HepG2 (cell line): ENCODE results near the gene EIF4EBP3. TPM values are rescaled to one million over a fixed set of nuclear protein-coding genes. Genes with fewer than 3 reads are reported as not detected.

Experiments
- ATAC-seq: fragments of 200-7000 bp; cut with Tn5 transposase; 3 replicates; pipeline ENCODE4 v1.9.1; 2020; ENCODE audit warnings: mild to moderate bottlenecking, moderate library complexity
- BruUV-seq: library from RNA; stranded (reverse); fragments of 400-500 nt; replicated peaks from 2 replicates; lab custom pipeline; 2021; lab: Mats Ljungman, UMichigan
- CTCF ChIA-PET: fragments of 300-600 bp; formaldehyde crosslinking; extraction: SDS; loops from one replicate; lab custom pipeline; 2021; ENCODE audit warnings: low total read pairs, inconsistent platforms, low intra/inter-chr PET ratio; lab: Yijun Ruan, JAX
- POLR2A ChIA-PET: fragments of 350-600 bp; sonication (Branson Sonifier 250); formaldehyde crosslinking; loops from one replicate; lab custom pipeline; 2020; ENCODE audit warnings: antibody characterized with exemption, inconsistent platforms; lab: Yijun Ruan, JAX
- DNase-seq: peaks from one replicate; pipeline ENCODE4 v3.0.0-alpha.2; 2015; ENCODE audit warnings: low spot score
- FAIRE-seq: peaks from 3 replicates; lab custom pipeline; 2011; peaks lifted over from hg19 to GRCh38; lab: Jason Lieb, UNC
- H2AFZ ChIP-seq: one replicate; pipeline ENCODE4 v1.6.1; 2011; ENCODE audit warnings: low read length, inconsistent platforms
- H3K27ac ChIP-seq: fragments of 300-600 bp; 3 replicates; pipeline ENCODE4 v1.8.0; 2011; ENCODE audit warnings: mixed run types, mild to moderate bottlenecking, mixed read lengths, low read length, inconsistent platforms; ENCODE audit not compliant: insufficient read depth; ENCODE audit errors: extremely low read length
- H3K27me3 ChIP-seq, 2 experiments: fragments of 200-600 bp in 1 of 2; 2 replicates in 1 of 2; 3 replicates in 1 of 2; pipeline versions ENCODE4 v1.6.0 to v1.8.0; 2011; ENCODE audit warnings: low read length in 2 of 2, mild to moderate bottlenecking in 2 of 2, moderate library complexity in 2 of 2, inconsistent platforms in 1 of 2; ENCODE audit not compliant: insufficient read depth in 2 of 2, control insufficient read depth in 1 of 2
- H3K36me3 ChIP-seq, 2 experiments: fragments of 200-600 bp in 1 of 2; replicated peaks in 1 of 2; 2 replicates in 1 of 2; 3 replicates in 1 of 2; pipeline versions ENCODE4 v1.5.1 to v1.8.0; 2011; ENCODE audit warnings: low read length in 2 of 2, inconsistent platforms in 1 of 2; ENCODE audit not compliant: insufficient read depth in 2 of 2, control insufficient read depth in 1 of 2
- H3K4me1 ChIP-seq: 2 replicates; pipeline ENCODE4 v1.5.1; 2012; ENCODE audit warnings: low read length, inconsistent platforms; ENCODE audit not compliant: insufficient read depth
- H3K4me2 ChIP-seq: 2 replicates; pipeline ENCODE4 v1.6.0; 2011; ENCODE audit warnings: low read depth, low read length, inconsistent platforms
- H3K4me3 ChIP-seq, 3 experiments: fragments of 200-600 bp in 1 of 3; sonication (generic), shearing (Covaris generic) in 1 of 3; replicated peaks in 1 of 3; 2 replicates each; pipeline ENCODE4 v1.5.1; 2011 to 2016; ENCODE audit warnings: low read length in 3 of 3, inconsistent platforms in 2 of 3, low read depth in 2 of 3, mild to moderate bottlenecking in 2 of 3, control low read depth in 1 of 3, mixed read lengths in 1 of 3; ENCODE audit not compliant: insufficient read depth in 1 of 3
- H3K79me2 ChIP-seq: one replicate; pipeline ENCODE4 v1.6.1; 2011; ENCODE audit warnings: low read length, inconsistent platforms; ENCODE audit not compliant: insufficient read depth
- H3K9ac ChIP-seq: 2 replicates; pipeline ENCODE4 v1.6.0; 2011; ENCODE audit warnings: mild to moderate bottlenecking, low read depth, low read length, inconsistent platforms; ENCODE audit not compliant: insufficient read depth
- H3K9me3 ChIP-seq: 2 replicates; pipeline ENCODE4 v1.5.1; 2012; ENCODE audit warnings: mild to moderate bottlenecking, low read length
- H4K20me1 ChIP-seq: 2 replicates; pipeline ENCODE4 v1.6.0; 2011; ENCODE audit warnings: inconsistent platforms, mild to moderate bottlenecking, low read length, moderate library complexity; ENCODE audit not compliant: insufficient read depth
- WGBS: methylation state at CpG from one replicate; pipeline ENCODE4 v1.1.6; 2017; ENCODE audit warnings: low lambda C conversion rate; 5-methylcytosine and 5-hydroxymethylcytosine counted together
- in situ Hi-C: cut with HindIII; loops from 2 replicates; pipeline ENCODE4 v1.10.0; 2017; ENCODE audit warnings: low pct_unique_long_range_greater_than_20kb; ENCODE audit not compliant: extremely low pct_ligation_motif_present
- intact Hi-C: fragments of 100-400 bp; cut with micrococcal nuclease; formaldehyde crosslinking; loops from one replicate; pipeline ENCODE4 v1.10.0; 2022; ENCODE audit not compliant: unreplicated experiment
- polyA plus RNA-seq, 8 experiments: library from polyadenylated mRNA; depleted of rRNA in 3 of 8; stranded (reverse) in 7 of 8; unstranded in 1 of 8; fragments of >200 nt; fragmentation: Illumina TruSeq in 4 of 8; extraction: Trizol in 4 of 8; gene quantifications; 2 replicates each; pipeline versions ENCODE4 v1.2.1 to v1.2.3, GENCODE V29; 2011 to 2016; ENCODE audit warnings: low read depth in 4 of 8, missing spikeins in 1 of 8, mixed read lengths in 1 of 8; ENCODE audit not compliant: insufficient read depth in 1 of 8
- total RNA-seq, 5 experiments: library from RNA; depleted of rRNA; stranded (reverse); fragments of >200 nt; fragmentation: Illumina TruSeq; extraction: Trizol; gene quantifications; 2 replicates each; pipeline ENCODE4 v1.2.3, GENCODE V29; 2016; ENCODE audit warnings: low read depth in 1 of 5
- TF ChIP-seq, protein P1 (sequence below): sonication (generic); formaldehyde crosslinking; IDR thresholded peaks from 2 replicates; pipeline ENCODE4 v1.4.0; 2020; ENCODE audit warnings: mild to moderate bottlenecking, missing genetic modification reagents
- TF ChIP-seq, protein P2 (sequence below): sonication (generic); formaldehyde crosslinking; IDR thresholded peaks from 2 replicates; pipeline ENCODE4 v1.5.0; 2020; ENCODE audit warnings: missing genetic modification reagents

Gene EIF4EBP3
- total and polyA plus RNA-seq, 2 of the 13 experiments (the other 11 are each of a cell fraction or from before 2014, with no cell fraction given), result 0.61 to 1.7 TPM

DNA sequence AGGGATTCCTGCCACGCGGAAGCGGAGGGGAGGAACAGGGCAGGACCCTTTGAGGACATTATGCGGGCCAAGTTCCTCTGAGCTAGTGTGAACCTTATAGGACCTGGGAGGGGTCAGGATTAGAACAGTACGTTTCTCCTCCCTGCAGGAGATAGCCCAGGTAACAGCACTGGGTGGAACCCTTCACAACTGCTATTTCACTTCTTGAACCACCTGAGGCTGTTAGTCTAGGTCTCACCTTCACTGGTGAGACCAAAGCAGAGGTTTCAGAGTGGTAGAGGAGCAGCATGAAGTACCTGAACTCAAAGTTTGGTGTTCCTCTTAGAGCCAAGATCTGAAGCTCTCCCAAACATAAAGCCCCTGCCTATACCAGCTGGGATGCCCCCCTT, 832 bp downstream of the EIF4EBP3 start:
- Histone ChIP-seq H3K9ac (no peak overlapping the region), H2AFZ (no peak overlapping the region), H3K27me3 (no peaks in the 10 kb centered on the region), H3K9me3 (no peaks in the 10 kb centered on the region), H3K4me2 (no peak overlapping the region)
- ATAC-seq (no peak), DNase-seq (no peak), FAIRE-seq (no peak)
- intact Hi-C loops, result loop anchor here (5.0 kb wide), 1 partner anchor 179 kb away; no protein-coding TSS in a partner anchor
- TF ChIP-seq, protein P1, sequence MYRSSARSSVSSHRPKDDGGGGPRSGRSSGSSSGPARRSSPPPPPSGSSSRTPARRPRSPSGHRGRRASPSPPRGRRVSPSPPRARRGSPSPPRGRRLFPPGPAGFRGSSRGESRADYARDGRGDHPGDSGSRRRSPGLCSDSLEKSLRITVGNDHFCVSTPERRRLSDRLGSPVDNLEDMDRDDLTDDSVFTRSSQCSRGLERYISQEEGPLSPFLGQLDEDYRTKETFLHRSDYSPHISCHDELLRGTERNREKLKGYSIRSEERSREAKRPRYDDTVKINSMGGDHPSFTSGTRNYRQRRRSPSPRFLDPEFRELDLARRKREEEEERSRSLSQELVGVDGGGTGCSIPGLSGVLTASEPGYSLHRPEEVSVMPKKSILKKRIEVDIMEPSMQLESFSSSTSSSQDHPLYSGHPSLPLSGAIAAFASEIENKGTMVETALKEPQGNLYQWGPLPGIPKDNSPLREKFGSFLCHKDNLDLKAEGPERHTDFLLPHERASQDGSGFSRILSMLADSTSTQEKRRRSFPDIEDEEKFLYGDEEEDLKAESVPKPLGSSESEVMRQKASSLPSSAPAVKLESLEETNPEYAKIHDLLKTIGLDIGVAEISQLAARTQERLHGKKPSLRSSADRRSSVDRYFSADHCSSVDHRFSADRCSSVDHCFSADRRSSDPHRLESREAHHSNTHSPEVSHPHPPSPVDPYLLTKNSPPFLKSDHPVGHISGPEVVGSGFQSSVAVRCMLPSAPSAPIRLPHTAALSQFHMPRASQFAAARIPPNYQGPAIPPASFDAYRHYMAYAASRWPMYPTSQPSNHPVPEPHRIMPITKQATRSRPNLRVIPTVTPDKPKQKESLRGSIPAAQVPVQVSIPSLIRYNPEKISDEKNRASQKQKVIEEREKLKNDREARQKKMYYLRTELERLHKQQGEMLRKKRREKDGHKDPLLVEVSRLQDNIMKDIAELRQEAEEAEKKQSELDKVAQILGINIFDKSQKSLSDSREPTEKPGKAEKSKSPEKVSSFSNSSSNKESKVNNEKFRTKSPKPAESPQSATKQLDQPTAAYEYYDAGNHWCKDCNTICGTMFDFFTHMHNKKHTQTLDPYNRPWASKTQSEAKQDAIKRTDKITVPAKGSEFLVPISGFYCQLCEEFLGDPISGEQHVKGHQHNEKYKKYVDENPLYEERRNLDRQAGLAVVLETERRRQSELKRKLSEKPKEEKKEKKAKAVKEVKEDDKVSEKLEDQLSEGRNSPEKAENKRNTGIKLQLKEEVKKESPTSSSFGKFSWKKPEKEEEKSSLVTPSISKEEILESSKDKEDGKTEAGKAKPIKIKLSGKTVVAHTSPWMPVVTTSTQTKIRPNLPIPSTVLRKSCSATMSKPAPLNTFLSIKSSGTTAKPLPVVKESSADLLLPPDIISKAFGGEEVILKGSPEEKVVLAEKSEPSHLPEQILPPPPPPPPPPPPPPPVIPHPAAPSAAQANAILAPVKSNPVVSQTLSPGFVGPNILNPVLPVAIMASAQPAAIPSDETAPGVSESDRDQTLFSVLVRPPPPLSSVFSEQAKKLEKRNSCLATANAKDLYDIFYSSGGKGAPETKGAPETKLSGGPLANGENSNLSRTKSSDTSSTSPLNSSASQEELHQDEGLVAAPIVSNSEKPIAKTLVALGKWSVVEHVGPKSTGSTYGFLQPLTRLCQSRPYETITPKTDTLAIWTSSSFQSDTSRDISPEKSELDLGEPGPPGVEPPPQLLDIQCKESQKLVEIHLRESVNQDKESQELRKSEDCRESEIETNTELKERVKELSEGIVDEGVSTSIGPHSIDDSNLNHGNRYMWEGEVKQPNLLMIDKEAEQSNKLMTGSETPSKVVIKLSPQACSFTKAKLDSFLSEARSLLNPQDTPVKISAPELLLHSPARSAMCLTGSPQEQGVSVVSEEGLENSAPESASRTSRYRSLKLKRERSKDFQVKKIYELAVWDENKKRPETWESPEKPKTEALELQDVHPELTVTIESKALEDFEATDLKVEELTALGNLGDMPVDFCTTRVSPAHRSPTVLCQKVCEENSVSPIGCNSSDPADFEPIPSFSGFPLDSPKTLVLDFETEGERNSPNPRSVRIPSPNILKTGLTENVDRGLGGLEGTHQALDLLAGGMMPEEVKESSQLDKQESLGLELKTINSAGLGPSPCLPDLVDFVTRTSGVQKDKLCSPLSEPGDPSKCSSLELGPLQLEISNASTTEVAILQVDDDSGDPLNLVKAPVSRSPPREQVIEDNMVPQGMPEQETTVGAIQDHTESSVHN, result no peak
- TF ChIP-seq, protein P2, sequence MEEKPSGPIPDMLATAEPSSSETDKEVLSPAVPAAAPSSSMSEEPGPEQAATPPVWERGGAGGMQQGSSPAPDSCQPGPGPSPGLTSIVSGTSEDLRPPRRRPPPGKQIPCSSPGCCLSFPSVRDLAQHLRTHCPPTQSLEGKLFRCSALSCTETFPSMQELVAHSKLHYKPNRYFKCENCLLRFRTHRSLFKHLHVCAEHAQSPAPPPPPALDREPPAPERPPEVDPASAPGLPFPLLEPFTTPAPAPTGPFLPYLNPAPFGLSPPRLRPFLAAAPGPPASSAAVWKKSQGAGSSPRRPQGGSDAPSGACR (CRISPR knock-in tag), result 0 out of 2 replicates have a peak, but pooled peaks have one; percentile 0
- TF ChIP-seq, all 625 proteins: peak for 1
- in situ Hi-C loops, result no loop called here
- 94% methylated on average over 5 of the region's 5 CpGs for WGBS
- CTCF ChIA-PET, result no interaction called here
- no TSS peak for BruUV-seq
- Histone ChIP-seq H3K27ac (peak overlapping the region; percentile 86), H4K20me1 (no peaks in the 10 kb centered on the region; the same call in none of the 2 replicates), H3K4me3 (no peak overlapping the region), H3K36me3 (peaks cover 12 to 48% of the 10 kb centered on the region in 2 experiments), H3K79me2 (peaks cover 2% of the 10 kb centered on the region), H3K4me1 (peaks cover 27% of the 10 kb centered on the region)
- POLR2A ChIA-PET, result interaction anchor here (1.5 to 4.5 kb wide), 5 partner anchors 10 to 163 kb away, joined by 5 to 70 read pairs (median 25); partner anchors contain the start of genes IK, NDUFA2, SRA1 and TMCO6
